ENCODE data around the gene CSPG4.

DNA sequence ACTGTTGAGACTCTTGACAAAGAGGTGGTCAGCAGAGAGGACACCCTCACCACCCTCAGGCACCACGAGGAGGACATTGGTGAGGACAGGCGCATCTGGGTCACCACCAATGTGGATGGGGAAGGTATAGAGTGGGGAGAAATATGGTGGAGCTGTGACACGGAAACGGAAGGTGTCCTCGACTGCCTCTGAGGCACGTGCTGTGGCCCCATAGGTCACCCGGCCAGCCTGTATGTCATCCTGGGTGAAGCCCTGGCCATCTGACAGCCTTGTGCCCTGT is 24.4 kb downstream of the CSPG4 start:
- TF ChIP-seq, protein P1, sequence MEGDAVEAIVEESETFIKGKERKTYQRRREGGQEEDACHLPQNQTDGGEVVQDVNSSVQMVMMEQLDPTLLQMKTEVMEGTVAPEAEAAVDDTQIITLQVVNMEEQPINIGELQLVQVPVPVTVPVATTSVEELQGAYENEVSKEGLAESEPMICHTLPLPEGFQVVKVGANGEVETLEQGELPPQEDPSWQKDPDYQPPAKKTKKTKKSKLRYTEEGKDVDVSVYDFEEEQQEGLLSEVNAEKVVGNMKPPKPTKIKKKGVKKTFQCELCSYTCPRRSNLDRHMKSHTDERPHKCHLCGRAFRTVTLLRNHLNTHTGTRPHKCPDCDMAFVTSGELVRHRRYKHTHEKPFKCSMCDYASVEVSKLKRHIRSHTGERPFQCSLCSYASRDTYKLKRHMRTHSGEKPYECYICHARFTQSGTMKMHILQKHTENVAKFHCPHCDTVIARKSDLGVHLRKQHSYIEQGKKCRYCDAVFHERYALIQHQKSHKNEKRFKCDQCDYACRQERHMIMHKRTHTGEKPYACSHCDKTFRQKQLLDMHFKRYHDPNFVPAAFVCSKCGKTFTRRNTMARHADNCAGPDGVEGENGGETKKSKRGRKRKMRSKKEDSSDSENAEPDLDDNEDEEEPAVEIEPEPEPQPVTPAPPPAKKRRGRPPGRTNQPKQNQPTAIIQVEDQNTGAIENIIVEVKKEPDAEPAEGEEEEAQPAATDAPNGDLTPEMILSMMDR (IDR thresholded peaks at IDR 0.05) = no peak
- TF ChIP-seq POLR2A (IDR thresholded peaks at IDR 0.05) = no peak
